ENCODE measurements around the gene PLXNB2.
A peak's percentile ranks its signal among the peaks of the same experiment; 100 is the strongest.

PLXNB2 gene

DNA sequence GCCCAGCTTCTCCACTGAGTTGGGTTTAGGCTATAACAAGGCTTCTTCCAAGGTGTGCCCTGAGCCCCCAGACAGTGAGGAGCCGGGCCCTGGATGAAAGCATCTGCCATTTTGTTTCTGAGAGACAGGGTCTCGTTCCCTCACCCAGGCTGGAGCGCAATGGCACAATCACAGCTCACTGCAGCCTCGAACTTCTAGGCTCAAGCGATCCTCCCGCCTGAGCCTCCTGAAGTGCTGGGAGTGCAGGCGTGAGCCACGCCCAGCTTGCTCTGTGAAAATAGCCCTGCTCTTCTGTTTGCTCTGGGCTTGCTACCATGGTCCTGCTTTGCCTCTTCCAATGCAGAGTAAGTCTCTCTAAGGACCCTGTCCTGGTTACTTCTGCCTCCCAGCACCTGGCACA is 12.7 kb upstream of the PLXNB2 start:
- H3K4me1 Mint-ChIP-seq (ENCODE audit: low read depth), result peaks cover 5% of the 10 kb centered on the region
- peaks cover 6% of the 10 kb centered on the region for H3K27me3 Mint-ChIP-seq (ENCODE audit: low read depth)
- H3K36me3 Mint-ChIP-seq (ENCODE audit: low read depth), result no peaks in the 10 kb centered on the region
- no peak overlapping the region for H3K4me3 Mint-ChIP-seq
- H3K27ac Mint-ChIP-seq, result no peak overlapping the region
- DNase-seq (ENCODE audit: low spot score), result no peak
- H3K9me3 Mint-ChIP-seq, result no peaks in the 10 kb centered on the region

DNA sequence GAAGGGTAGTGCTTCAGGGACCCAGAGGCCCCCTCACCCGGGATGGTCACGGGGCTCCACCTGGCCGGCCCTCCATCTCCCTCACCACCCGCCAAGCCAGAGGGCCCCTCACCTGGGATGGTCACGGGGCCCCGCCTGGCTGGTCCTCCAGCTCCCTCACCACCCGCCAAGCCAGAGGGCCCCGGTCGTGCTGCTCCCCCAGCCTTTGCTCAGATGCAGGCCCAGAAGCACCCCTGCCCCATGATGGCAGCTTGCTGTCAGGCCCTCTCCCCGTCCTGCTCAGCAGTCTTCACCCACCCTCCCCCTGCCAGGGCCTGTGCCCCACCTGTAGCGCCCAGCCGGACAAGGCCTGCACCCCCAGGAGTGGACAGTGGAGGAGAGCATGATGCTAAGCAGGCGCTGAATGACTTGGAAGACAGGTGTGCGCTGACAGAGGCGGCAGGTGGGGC is 12.1 kb upstream of the PLXNB2 start:
- Mint-ChIP-seq H3K27me3 (ENCODE audit: low read depth) (no peaks in the 10 kb centered on the region), H3K9me3 (no peaks in the 10 kb centered on the region), H3K36me3 (ENCODE audit: low read depth) (no peaks in the 10 kb centered on the region), H3K4me3 (no peak overlapping the region), H3K27ac (no peak overlapping the region), H3K4me1 (ENCODE audit: low read depth) (peaks cover 5% of the 10 kb centered on the region)
- no peak for DNase-seq (ENCODE audit: low spot score)

DNA sequence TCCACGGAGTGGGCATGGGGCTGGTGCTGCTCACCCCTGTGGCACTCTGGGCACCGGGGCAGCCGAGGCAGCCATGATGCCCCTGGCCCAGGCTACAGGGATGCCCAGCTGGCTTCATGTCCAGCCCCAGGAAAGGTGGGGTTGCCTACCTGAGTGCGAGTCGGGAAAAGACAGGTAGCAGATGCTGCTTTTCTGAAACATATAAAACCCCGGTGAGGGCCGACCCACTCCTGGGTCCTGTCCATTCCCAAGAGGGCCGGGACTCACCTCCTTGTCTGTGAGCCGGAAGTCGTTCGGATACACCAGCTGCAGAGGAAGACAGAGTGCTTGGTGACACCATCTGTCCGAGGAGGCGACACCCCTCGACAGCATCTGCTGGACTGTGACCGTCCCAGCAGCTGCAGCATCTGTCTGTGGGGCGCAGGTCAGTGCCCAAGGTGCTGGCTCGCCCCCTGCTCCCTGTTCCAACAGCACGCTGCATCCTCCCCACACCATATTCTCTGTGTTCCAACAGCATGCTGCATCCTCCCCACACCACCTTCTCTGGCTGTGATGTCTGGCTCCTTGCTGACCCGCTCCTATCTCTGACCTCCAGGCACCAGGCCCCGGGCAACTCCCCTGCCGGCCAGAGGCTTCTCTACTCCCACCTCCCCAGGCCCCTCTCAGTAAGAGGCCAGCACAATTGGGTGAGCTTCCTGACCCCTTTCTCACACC is 11.4 kb upstream of the PLXNB2 start:
- Mint-ChIP-seq H3K9me3 (no peaks in the 10 kb centered on the region), H3K4me1 (ENCODE audit: low read depth) (peaks cover 8% of the 10 kb centered on the region), H3K27ac (no peak overlapping the region), H3K4me3 (no peak overlapping the region), H3K36me3 (ENCODE audit: low read depth) (no peaks in the 10 kb centered on the region), H3K27me3 (ENCODE audit: low read depth) (no peaks in the 10 kb centered on the region)
- DNase-seq (ENCODE audit: low spot score), result no peak

DNA sequence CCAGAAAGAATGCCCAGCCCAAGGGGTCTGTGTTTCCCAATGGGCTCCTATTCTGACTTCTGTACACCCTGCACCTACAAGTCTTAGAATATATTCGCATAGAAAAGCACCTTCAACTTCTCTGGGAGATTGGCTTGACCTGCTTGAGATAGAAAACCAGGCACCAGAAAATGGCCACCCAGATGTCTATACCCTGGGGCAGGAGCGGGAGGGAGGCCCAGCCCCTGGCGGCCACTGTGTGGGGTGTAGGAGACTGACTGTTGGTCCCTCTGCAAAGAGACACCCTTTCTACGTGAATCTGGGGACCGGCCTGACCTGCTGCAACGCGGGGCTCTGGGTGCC is 10.9 kb upstream of the PLXNB2 start:
- no peak for DNase-seq (ENCODE audit: low spot score)
- Mint-ChIP-seq H3K4me3 (no peak overlapping the region), H3K27ac (no peak overlapping the region), H3K27me3 (ENCODE audit: low read depth) (no peaks in the 10 kb centered on the region), H3K4me1 (ENCODE audit: low read depth) (peaks cover 8% of the 10 kb centered on the region), H3K36me3 (ENCODE audit: low read depth) (no peaks in the 10 kb centered on the region), H3K9me3 (no peaks in the 10 kb centered on the region)

DNA sequence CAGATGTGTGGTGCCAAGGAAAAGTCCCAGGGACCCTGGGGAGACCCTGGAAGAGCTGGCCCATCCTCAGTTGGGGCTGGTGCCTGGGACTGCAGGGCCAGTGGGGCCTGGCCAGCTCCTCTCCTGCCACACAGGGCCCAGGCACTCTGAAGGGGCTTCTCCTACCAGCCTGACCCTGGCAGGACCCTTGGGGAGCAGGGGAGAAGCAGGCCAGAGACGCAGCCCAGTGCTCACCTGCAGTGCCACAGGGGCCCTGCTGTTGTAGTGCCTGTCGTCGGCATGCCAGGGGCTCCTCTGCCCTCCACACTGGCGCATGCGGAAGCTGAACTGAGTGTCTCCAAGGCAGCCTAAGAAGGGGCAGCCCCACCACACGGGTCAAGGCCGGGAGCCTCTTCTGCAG is 10.2 kb upstream of the PLXNB2 start:
- no peak overlapping the region for H3K4me3 Mint-ChIP-seq
- H3K4me1 Mint-ChIP-seq (ENCODE audit: low read depth), result peaks cover 8% of the 10 kb centered on the region
- H3K27me3 Mint-ChIP-seq (ENCODE audit: low read depth), result no peaks in the 10 kb centered on the region
- no peak for DNase-seq (ENCODE audit: low spot score)
- H3K27ac Mint-ChIP-seq, result no peak overlapping the region
- no peaks in the 10 kb centered on the region for H3K9me3 Mint-ChIP-seq
- H3K36me3 Mint-ChIP-seq (ENCODE audit: low read depth), result no peaks in the 10 kb centered on the region

DNA sequence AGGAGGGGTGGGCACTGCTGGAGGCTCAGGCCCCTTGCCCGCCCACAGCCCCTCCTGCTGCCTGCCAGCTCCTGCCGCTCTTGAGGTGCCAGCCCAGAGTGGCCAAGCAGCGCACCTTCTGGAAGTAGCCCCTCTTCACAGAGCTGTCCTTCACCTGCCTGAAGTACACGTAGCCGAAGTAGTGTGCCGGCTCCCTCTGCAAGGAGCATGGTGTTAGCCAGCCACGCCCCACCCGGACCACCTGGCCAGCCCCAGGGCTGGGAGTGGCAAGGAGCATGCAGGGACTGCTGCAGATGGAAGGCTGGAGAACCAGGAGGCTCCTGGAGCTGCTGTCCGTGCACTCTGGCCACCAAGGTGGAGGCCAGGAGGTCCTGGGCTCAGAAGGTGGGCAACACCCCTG is 9.7 kb upstream of the PLXNB2 start:
- Mint-ChIP-seq H3K27ac (no peak overlapping the region), H3K27me3 (ENCODE audit: low read depth) (no peaks in the 10 kb centered on the region), H3K9me3 (no peaks in the 10 kb centered on the region), H3K4me3 (no peak overlapping the region), H3K36me3 (ENCODE audit: low read depth) (no peaks in the 10 kb centered on the region), H3K4me1 (ENCODE audit: low read depth) (peaks cover 8% of the 10 kb centered on the region)
- DNase-seq (ENCODE audit: low spot score), result no peak

DNA sequence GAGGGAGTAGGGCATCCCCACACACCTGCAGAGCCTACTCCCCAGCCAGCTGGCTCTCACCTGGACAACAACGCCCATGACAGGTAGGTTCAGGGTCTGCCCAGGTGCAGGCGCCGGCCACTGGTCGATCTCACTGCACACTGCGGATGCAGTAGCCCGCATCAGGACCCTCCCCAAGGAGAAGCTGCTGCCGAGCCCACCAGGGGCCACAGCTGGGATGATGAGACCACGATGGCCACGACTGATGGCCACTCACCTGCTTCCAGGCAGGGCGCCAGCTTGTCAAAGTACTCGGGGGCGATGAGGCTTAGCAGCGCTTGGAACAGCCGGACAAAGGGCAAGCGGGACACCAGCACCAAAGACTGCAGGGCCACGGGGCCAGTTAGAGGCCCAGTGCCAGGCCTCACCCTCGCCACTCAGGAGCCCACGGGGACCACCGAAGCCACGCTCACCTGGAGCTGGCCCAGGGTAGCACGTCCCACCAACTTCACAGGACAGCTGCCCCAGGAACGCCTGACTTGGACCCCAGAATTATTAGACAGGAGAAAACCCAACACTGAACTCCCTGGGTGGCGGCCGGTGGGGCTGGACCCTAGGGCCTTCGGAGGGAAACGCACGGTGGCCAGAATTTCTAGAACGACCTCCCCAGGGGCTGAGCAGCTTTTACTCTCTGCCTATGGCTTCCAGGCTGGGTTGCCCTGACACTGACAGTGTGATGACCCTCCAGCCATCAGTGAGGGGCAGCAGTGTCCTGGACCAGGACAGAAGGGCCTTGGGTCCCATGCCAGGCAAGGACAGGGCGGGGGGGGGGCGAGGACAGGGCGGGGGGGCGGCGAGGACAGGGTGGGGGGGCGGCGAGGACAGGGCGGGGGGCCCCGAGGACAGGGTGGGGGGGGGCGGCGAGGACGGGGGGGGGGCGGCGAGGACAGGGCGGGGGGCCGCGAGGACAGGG is 8.9 kb upstream of the PLXNB2 start:
- no peak overlapping the region for H3K4me3 Mint-ChIP-seq
- DNase-seq (ENCODE audit: low spot score), result no peak
- no peaks in the 10 kb centered on the region for H3K9me3 Mint-ChIP-seq
- H3K27ac Mint-ChIP-seq, result no peak overlapping the region
- H3K4me1 Mint-ChIP-seq (ENCODE audit: low read depth), result peaks cover 8% of the 10 kb centered on the region
- no peaks in the 10 kb centered on the region for H3K36me3 Mint-ChIP-seq (ENCODE audit: low read depth)
- H3K27me3 Mint-ChIP-seq (ENCODE audit: low read depth), result no peaks in the 10 kb centered on the region

DNA sequence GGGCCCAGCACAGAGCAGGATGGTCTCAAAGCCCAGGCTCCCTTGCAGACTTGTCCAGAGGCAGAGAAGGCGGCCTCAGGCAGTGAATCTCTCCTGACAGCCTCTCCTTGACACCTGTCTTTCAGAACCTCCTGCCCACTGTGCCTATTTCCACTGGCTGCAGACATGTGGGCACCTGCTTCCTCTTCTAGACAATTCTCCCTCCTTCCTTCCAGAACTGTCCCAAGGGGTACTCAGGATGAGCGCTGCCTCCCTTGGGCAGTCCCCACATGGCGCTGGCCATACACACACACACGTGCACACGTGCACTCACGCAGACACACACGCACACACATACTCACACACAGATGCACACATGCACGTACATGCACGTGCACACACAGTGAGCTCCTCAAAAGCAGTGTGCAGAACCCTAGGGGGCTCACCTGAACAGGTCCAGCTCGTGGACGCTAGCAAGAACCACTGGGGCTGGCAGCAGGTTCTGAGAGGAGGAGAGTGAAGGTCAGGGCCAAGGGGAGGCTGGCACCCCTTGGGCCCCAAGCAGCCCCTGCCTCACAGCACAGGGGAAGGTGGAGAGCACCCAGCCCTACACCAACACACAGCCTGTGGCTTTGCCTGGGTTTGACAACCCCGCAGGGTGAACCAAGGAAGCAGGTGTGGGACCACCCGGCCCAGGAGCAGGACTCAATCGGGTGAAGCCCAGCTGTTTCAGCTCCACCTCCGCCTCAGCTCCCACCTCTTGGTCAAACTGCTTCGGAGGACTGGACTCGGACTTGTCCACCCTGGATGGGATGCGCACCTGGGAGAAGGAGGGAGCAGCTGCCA is 8.1 kb upstream of the PLXNB2 start:
- H3K9me3 Mint-ChIP-seq, result no peaks in the 10 kb centered on the region
- no peaks in the 10 kb centered on the region for H3K36me3 Mint-ChIP-seq (ENCODE audit: low read depth)
- H3K27me3 Mint-ChIP-seq (ENCODE audit: low read depth), result no peaks in the 10 kb centered on the region
- H3K27ac Mint-ChIP-seq, result peak overlapping the region; percentile 62
- peaks cover 8% of the 10 kb centered on the region for H3K4me1 Mint-ChIP-seq (ENCODE audit: low read depth)
- DNase-seq (ENCODE audit: low spot score), result no peak
- peak overlapping the region; percentile 75 for H3K4me3 Mint-ChIP-seq

DNA sequence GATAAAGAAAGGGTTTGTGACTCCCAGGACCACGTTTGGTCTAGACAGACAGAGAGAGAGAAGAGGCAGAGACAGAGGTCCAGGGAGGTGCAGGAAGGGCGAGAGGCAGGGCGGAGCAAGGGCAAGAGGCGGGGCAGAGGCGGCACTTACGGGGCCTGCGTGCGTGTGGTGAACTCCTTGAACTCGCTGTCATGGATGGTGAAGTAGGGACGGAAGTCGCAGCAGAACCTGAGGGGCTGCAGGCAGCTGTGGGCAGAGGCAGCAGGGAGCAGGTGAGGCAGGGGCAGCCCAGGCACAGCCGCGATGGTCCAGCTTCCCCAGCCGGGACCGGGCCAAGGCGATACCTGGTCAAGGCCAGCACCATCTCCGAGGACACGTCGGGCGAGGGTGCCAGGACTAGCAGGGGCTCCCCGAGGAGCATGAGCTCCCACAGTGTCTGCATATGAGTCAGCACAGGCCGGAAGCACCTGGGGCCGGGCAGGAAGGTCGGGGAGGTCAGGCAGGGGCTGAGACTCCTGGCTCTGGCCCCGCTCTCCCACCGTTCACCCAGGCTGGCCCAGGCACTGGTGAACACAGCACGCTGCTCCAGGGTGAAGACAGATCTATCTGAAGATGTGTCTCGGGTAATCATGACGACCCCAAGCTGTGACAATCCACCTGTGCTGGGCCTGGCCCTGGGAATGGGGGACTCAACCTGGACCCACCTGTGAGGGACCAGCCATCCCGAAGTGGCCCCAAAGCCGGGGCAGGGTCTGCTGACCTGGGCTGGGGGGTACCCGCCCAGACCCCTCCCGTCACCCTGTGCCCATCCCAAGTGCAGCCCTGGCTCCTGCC is 7.2 kb upstream of the PLXNB2 start:
- DNase-seq (ENCODE audit: low spot score), result peak; percentile 73
- H3K36me3 Mint-ChIP-seq (ENCODE audit: low read depth), result no peaks in the 10 kb centered on the region
- peaks cover 8% of the 10 kb centered on the region for H3K4me1 Mint-ChIP-seq (ENCODE audit: low read depth)
- no peaks in the 10 kb centered on the region for H3K27me3 Mint-ChIP-seq (ENCODE audit: low read depth)
- no peaks in the 10 kb centered on the region for H3K9me3 Mint-ChIP-seq
- peak overlapping the region; percentile 84 for H3K4me3 Mint-ChIP-seq
- peak overlapping the region; percentile 86 for H3K27ac Mint-ChIP-seq

DNA sequence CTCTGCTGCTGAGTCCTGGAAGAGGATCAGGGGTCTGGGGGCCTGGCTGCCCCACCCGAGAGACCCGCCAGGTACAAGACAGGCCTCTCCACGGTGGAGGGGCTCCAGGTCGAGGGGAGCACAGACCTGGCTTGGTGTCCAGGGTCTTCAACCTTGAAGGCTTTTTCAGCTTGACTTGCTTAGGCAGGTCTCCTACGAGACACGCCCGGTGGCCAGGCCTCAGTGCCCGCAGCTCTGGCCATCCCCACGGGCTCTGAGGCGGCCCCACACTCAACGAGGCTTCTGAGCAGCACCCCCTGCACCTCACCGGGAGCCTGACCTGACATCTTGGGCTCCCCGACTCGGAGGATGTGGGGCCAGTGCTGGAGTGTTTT is 6.6 kb upstream of the PLXNB2 start:
- Mint-ChIP-seq H3K4me1 (ENCODE audit: low read depth) (peaks cover 8% of the 10 kb centered on the region), H3K9me3 (no peaks in the 10 kb centered on the region), H3K4me3 (peak overlapping the region; percentile 84), H3K36me3 (ENCODE audit: low read depth) (no peaks in the 10 kb centered on the region), H3K27ac (peak overlapping the region; percentile 86), H3K27me3 (ENCODE audit: low read depth) (no peaks in the 10 kb centered on the region)
- DNase-seq (ENCODE audit: low spot score), result no peak

DNA sequence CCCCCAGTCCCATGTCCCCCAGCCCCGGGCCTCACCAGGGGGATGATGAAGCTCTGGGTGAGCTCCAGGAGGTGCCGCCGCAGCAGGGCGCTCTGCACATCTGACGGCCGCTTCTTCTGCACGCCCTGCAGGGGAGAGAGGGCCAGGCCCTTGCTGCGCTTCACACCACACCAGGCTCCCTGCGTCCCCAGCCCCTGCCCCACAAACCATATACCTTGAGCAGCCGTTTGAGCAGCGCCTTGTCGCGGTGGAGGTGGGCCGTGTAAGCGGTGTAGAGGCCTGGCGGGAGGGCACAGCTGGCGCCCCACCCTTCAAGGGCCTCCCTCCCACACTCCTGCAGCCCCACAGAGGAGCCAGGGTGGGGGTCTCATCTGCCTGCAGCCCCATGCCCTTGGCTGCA is 6.2 kb upstream of the PLXNB2 start:
- peaks cover 3% of the 10 kb centered on the region for H3K27me3 Mint-ChIP-seq (ENCODE audit: low read depth)
- peak overlapping the region; percentile 55 for H3K27ac Mint-ChIP-seq
- DNase-seq (ENCODE audit: low spot score), result no peak
- peak overlapping the region; percentile 84 for H3K4me3 Mint-ChIP-seq
- no peaks in the 10 kb centered on the region for H3K36me3 Mint-ChIP-seq (ENCODE audit: low read depth)
- H3K4me1 Mint-ChIP-seq (ENCODE audit: low read depth), result peaks cover 11% of the 10 kb centered on the region
- H3K9me3 Mint-ChIP-seq, result no peaks in the 10 kb centered on the region

DNA sequence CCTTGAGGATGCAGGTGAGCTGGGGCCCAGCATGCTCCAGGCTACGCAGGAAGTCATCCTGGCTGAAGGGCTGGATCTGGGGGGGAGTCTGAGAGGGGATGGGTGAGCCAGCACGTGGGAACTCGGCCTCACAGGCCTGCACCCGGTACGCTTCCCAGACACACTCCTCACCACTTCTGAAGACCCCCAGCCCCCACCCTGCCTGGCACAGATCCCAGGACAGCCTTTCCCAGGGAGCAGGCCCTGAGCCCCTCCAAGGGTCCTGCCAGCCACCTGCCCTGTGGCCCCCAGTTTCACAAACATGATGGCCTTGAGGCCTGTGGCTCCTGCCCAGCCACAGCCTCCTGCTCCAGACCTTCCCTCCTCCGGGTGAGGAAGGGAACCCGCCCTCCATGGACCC is 5.6 kb upstream of the PLXNB2 start:
- no peak for DNase-seq (ENCODE audit: low spot score)
- H3K27ac Mint-ChIP-seq, result no peak overlapping the region
- H3K4me3 Mint-ChIP-seq, result no peak overlapping the region
- peaks cover 11% of the 10 kb centered on the region for H3K4me1 Mint-ChIP-seq (ENCODE audit: low read depth)
- H3K27me3 Mint-ChIP-seq (ENCODE audit: low read depth), result peaks cover 3% of the 10 kb centered on the region
- H3K9me3 Mint-ChIP-seq, result no peaks in the 10 kb centered on the region
- no peaks in the 10 kb centered on the region for H3K36me3 Mint-ChIP-seq (ENCODE audit: low read depth)

DNA sequence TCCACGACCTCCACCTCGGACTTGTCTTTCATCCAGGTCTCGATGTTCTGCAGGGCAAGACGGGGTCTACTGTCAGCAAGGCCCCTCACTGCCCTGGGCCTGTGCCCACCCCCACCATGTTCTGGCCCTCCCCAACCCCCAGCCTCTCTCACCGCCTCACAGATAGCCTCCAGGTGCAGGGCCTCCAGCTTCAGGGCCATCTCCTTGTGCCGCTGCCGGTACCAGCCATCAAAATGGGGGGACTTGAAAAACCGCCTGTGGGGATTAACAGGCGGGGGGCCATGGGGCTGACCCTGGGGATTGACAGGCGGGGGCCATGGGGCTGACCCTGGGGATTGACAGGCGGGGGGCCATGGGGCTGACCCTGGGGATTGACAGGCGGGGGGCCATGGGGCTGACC is 4.9 kb upstream of the PLXNB2 start:
- H3K4me1 Mint-ChIP-seq (ENCODE audit: low read depth), result peaks cover 11% of the 10 kb centered on the region

More for the DNA sequence above, 4.9 kb upstream of the PLXNB2 start:
- Mint-ChIP-seq H3K36me3 (ENCODE audit: low read depth) (no peaks in the 10 kb centered on the region), H3K27me3 (ENCODE audit: low read depth) (peaks cover 3% of the 10 kb centered on the region), H3K27ac (no peak overlapping the region), H3K4me3 (no peak overlapping the region), H3K9me3 (no peaks in the 10 kb centered on the region)
- no peak for DNase-seq (ENCODE audit: low spot score)

Measured in T-helper 2 cell treated with Interferon-gamma antibody and Interleukin-4, amounts not matched to agents 5 μg/mL and 100 μg/mL, for 36 hours (primary cell).